AG08396 (cell line): ENCODE data around the gene SH2B3.

Experiments used
- DNase-seq: peaks from one replicate; pipeline ENCODE4 v3.0.0; 2012; ENCODE audit warnings: low spot score, mixed read lengths

The SH2B3 gene

DNA sequence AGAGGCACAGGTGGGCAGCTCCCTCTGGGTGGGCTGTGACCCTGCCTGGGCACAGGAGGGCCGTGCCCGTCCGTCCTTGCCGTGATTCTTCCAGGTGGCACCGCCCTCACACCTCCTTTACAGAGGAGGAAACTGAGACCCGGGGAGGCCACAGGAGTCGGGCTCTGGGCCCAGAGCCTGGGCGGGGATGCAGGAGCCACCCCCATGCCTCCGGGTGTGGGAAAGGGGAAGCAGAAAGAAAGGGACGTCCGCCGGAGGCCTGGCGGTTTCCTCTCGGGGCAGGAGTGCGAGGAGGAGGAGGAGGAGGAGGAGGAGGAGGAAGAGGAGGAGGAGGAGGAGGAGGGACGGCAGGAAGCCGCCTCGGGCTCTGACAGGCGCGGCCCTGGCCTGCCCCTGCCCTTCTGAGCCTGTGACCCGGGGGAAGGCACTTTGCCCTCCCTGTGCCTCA, 23.0 kb downstream of the SH2B3 start:
- DNase-seq, result no peak

DNA sequence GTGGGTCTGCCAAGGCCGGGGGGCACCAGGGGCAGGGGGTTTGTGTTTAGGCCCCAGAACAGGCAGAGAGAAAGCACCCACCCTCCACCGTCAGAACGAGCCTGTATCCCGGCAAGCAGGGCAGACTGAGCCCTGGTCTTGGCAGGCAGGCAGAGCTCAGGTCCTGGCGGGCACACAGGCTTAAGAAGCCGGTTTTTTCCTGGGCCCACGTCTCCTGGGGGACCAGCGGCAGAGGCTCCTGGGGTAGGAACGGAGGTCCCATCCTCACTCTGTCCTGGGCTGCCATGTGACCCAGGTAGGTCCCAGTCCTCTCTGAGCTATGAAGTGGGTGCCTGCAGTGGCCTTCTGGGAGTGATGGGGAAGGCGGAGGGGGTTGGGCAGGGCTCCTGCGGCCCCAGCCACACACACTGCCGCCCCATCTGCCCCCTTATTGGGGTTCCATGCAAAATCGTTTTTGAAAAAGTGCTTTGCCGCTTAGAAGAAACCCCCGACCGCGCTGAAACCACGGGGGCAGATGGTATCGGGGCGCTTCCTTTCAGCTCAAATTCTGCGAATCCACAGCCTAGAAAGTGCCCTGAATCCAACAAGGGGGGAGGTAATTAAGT, 24.2 kb downstream of the SH2B3 start:
- no peak for DNase-seq

GRCh38 chr12:111430433-111431353, 25.0 kb downstream of the SH2B3 start:
- DNase-seq, result no peak

DNA sequence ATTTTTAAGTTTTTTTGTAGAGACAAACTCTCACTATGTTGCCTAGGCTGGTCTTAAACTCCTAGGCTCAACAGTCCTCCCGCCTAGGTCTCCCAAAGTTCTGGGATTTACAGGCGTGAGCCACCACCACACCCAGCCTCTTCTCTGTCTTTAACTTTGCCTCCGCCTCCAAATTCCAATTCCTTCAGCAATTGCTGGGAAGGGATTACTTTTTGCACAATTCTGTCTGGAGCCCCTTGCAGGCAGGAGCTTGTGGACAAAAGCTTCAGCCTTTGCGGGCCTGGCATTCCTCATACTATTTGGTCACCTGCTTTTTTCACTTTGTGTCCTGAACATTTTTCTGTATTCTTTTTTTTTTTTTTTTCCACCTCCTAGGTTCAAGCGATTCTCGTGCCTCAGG, 26.0 kb downstream of the SH2B3 start:
- no peak for DNase-seq

GRCh38 chr12:111434049-111434448, 28.3 kb downstream of the SH2B3 start:
- no peak for DNase-seq

- no peak for DNase-seq
Observed at GRCh38 chr12:111434680-111435338, 29.1 kb downstream of the SH2B3 start.

DNA sequence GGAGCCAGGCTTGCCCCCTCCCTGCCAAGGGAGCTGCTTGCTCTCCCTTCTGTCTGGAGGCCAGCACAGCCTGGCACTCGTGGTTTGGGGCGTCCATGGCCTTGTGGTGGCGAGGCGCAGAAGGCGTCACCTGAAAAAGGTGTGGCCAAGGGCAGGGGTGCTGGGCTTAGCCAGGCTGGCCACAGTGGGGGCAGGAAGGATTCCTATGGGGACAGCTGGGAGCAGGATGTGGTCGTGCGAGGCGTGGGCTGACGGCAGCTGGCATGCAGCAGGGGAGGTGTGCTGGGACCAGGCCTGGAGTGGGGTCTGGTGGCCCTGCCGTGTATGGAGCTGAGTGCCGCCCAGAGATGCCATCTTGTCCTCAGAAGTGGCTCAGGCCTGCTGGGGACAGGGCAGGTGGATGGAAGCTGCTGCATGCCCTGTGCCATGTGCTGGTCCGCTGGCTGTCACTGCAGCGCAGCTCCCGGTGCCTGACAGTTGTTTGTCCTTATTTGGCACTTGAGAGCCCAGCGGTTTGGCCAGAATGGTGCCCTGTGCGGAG, 30.0 kb downstream of the SH2B3 start:
- no peak for DNase-seq

DNA sequence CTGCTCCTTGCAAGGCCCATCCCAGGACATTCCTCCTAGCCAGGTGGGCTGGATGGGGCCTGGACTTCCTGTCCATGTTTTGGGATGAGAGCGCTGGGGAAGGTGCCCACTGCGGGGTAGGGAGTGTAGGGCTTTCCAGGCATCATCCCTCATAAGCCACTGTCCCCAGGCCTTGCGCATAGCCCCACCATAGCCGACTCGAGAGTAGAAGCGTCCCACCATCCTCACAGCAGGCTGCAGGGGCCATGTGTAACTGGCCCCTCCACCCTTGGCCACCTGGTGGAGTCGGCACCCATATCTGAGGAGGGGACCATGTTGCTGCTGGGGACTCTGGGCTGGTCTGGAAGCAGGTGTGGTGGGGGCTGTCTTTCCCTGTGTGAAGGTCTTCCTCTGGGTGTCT, 30.5 kb downstream of the SH2B3 start:
- no peak for DNase-seq

- no peak for DNase-seq
Observed at GRCh38 chr12:111436811-111437210, 31.1 kb downstream of the SH2B3 start.

- DNase-seq, result peak; percentile 62
Observed at GRCh38 chr12:111437816-111438454, 32.2 kb downstream of the SH2B3 start.

DNA sequence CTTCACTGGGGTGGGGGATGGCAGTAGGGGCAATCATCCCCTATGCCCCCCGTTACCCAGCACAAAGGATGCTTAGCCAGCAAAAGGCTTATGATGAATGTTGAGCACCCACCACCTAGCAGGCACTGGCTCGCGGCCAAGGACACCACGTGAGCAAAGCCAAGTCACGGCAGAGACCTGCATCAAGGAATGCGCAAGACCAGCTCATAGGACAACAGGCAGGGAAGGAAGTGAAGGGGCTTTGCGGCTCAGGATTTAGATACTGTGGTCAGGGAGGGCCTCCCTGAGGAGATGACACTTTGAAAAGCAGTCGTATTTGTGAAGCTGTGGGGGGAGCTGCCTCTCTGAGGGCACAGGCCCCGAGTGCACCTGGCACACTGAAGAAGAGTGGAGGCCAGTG, 32.8 kb downstream of the SH2B3 start:
- DNase-seq, result no peak

GRCh38 chr12:111439657-111440151, 34.0 kb downstream of the SH2B3 start:
- DNase-seq, result no peak

- DNase-seq, result no peak
Observed at GRCh38 chr12:111440152-111440551, 34.4 kb downstream of the SH2B3 start.

GRCh38 chr12:111440631-111441030, 34.9 kb downstream of the SH2B3 start:
- DNase-seq, result no peak

DNA sequence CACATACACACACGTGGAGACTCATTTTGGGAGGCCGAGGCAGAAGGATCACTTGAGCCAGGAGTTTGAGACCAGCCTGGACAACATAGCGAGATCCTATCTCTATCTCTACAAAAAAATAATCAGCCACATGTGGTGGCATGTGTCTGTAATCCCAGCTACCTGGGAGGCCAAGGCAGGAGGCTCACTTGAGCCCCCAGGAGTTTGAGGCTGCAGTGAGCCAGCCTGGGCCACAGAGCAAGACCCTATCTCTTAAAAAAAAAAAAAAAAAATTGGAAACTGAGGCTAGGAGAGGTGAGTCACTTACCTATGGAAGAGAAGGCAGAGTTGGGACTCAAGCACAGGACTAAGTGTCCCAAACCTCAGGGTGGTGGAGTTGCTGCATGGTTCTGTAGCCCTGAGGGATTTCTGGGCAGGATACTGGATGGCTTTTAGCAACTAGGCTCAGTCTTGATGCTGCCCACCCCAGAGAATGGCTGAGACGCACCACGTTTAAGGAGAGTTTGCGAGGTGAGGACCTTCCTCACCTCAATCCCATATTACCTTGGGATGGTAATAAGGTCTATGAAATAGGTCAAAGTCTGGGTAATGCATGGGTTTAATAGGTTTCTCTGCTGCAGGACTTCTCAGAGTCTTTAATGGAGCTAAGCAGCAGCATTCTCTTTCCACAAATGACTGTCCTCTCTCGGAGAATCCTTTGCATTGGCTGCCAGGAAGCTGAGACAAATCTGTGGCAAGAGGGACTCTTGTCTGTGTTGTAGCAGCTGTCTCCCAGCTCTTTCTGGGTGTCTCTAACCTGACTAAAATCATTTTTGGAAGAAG, 35.6 kb downstream of the SH2B3 start:
- DNase-seq, result no peak

- DNase-seq, result no peak
Observed at GRCh38 chr12:111442301-111443045, 36.8 kb downstream of the SH2B3 start.

DNA sequence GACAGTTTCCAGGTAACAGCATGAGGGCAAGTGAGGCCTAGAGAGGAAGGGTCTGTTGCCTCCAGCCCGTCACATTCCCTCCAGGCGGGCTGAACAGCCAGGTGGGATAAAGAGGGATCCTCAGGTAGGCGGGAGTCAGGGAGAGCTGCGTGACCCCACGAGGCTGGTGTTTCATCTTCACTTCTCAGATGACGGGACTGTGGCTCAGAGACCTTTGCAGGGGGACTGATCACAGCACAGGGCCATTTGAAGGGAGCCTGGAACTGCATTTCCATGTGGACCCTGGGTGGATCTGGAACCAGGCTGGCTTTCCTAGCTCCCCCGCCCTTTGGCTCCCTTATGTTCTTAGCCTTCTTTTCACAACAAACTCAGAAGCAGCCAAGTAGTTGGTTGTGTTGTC, 37.4 kb downstream of the SH2B3 start:
- DNase-seq, result no peak

DNA sequence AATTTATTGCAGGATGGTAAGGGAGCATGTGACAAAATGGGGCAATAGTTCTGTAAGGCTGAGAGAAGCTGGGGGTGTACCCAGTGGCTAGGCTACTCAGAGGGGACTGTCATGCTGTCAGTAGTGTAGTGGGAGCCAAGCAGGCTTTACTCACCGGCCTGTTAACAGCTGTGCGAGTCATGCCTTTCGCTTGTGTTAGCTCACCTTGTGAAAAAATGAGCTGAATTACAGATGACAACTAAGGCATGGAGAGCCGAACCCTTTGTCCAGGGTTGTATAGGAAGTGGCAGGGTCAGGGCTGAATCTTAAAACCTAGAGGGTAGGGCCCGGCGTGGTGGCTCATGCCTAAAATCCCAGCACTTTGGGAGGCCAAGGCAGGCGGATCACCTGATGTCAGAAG, 37.9 kb downstream of the SH2B3 start:
- DNase-seq, result no peak

GRCh38 chr12:111444314-111444924, 38.7 kb downstream of the SH2B3 start:
- no peak for DNase-seq
